Uterus (tissue), 2 donors: ENCODE results near the gene DNASE2B.

ENCODE experiments used
- POLR2A ChIP-seq, 2 donors: fragments of 450-650 bp; IDR thresholded peaks; one replicate each; pipeline ENCODE4 v1.6.1; 2016; ENCODE audit warnings: antibody characterized with exemption in 2 of 2, mild to moderate bottlenecking in 1 of 2, moderate library complexity in 1 of 2
- TF ChIP-seq, protein P1 (sequence below), 4 experiments: fragments of 200-600 bp in 2 of 4; fragments of 450-650 bp in 2 of 4; sonication (generic) in 2 of 4; IDR thresholded peaks; one replicate each; pipeline ENCODE4 v1.5.1; 2016 to 2019; ENCODE audit warnings: antibody characterized with exemption in 4 of 4, mild to moderate bottlenecking in 2 of 4, moderate library complexity in 1 of 4

DNA sequence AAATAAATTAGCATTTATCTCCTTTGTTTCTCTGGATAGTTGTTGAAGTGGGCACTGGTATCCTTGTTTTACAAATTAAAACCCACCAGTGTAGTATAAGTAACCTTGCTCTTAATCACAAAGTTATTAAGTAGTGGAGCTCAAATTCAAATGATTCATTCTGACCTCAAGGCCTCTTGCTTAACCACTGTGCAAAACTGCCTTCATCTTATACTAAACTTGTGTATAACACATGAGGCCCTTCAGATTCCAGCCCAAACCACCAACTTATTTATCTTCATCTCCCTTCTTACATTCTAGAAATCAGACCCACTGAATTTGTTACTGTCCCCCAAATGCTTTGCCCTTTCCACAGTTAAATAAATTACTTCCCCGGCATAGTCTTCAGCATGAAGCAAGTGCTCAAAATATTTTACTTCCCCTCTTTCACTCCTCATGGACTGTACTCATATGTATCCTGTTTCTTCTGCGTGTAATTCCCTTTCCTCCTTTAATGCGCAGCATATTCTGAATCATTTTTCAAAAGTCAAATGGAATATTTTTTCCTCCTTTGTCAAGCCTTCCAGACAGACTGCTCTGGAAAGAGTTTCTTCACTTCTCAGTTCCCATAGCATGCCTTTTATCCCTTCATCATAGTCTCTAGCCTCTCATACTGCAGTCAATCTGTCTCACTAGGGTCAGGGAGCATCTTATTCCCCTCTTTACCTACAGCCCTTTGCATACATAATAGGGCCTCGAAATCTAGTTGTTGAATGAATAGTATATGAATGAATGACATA is 19.0 kb upstream of the DNASE2B start:
- TF ChIP-seq, protein P1, sequence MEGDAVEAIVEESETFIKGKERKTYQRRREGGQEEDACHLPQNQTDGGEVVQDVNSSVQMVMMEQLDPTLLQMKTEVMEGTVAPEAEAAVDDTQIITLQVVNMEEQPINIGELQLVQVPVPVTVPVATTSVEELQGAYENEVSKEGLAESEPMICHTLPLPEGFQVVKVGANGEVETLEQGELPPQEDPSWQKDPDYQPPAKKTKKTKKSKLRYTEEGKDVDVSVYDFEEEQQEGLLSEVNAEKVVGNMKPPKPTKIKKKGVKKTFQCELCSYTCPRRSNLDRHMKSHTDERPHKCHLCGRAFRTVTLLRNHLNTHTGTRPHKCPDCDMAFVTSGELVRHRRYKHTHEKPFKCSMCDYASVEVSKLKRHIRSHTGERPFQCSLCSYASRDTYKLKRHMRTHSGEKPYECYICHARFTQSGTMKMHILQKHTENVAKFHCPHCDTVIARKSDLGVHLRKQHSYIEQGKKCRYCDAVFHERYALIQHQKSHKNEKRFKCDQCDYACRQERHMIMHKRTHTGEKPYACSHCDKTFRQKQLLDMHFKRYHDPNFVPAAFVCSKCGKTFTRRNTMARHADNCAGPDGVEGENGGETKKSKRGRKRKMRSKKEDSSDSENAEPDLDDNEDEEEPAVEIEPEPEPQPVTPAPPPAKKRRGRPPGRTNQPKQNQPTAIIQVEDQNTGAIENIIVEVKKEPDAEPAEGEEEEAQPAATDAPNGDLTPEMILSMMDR (IDR thresholded peaks at IDR 0.05): no peak
- TF ChIP-seq POLR2A (IDR thresholded peaks at IDR 0.05): no peak
